Activated CD4-positive, alpha-beta T cell treated with anti-CD3 and anti-CD28 coated beads, Interleukin-2, Interleukin-6, amounts not matched to agents 100 ng/mL and 50 ng/mL, durations not matched to agents 16 hours and 8 hours (primary cell): Measurements from ENCODE around the gene LBX2.

Experiments
- DNase-seq: peaks from one replicate; pipeline ENCODE4 v3.0.0-alpha.2; 2020

Gene LBX2

DNA sequence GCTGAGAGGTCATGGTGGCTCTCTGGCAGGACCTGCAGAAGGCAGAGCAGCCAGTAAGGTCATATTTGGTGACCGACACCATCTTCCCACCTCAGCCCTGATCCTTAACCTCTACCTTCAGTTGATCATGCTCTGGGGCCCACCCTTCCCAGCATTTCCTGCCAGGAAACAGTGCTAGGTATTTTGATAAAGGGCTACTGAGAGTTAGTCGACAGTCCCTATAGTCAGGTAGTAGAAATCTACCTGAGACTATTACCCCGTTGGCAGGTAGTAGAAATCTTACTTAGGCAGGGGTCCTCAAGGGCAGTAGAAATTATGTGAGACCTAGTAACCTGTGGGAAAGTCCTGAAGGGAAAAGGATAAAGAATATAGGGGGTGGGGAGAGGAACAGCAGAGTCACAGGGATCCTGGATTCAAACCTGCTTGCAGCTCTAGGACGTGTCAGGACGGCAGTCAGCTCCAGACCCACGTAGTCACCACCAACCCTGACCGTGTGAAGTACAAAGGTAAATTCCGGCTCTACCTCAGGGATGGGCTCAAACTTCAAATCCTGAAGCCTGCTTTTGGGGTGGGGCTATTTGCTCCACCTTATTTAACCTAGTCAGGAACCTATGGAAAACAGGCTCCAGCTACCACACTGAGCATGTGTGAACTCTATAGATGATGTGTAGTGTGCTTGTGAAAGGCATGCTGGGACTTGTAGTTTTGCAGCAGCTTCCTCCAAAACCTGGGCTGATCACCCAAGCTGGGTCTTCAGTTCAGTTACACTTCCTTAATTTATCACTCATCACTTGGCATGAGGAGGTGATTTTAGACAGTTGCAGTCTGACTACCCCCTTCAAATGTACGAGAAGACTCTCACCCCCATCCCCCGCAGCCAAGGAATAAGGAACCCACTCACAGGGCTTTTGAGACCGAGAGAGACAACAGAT, 26.6 kb upstream of the LBX2 start, which contains the start of gene DQX1:
DQX1 (minus strand) TSS at position 515 of the 932 bp plus-strand sequence; CDS start at position 13, 502 bp downstream.
- DNase-seq, result peak; percentile 62

DNA sequence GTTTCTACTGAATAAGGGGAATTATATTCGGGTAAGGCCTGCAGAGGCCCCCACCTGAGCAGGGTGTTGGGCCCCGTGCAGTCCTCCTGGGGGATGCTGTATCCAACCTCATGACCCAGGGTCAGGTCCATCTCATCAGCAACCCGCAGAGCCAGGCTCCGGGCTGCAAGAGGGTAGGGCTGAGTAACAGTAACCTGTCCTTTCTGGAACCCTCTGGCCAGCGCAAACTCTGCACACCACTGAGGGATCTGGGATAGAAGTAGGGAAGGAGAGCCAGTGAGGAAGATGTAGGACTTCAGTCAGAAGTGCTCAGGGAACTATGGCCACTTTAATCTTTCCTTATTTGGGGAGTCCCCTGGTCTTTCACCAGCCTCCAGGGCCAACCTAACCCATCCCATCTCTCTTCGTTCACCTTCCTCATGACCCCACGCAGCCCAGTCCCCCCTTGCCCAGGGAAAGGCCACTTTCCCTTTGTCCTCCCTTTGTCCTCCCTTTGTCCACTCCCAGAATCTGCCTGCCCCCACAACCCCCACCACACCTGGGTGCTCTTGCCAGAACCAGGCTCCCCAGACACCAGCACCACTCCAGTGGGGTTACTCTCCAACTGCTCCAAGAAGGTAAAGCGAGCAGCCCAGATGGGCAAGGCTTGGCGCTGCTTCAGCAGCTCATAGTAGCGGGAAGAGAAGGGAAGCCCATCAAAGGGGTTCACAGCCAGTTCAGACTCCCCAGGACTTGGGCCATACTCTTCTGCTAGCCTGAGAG, 25.7 kb upstream of the LBX2 start:
- no peak for DNase-seq

DNA sequence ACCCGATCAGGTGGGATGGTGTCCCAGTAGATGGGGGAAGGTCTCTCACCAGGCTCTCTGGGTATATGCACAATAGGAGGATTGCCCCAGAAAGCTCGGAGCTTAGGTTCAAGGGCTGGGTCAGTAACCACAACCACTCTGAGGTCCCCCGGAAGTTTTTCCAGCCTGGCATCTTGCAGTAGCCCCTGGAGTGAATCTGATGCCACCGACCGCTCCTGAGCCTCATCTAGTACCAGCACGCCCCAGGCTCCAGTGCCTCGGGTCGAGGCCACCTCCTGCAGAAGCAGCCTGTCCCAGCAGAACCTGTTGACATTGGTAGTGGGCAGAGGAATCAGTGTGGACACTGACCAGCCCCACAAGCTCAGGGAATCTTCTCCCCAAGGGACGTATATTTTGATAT, 24.6 kb upstream of the LBX2 start:
- no peak for DNase-seq

DNA sequence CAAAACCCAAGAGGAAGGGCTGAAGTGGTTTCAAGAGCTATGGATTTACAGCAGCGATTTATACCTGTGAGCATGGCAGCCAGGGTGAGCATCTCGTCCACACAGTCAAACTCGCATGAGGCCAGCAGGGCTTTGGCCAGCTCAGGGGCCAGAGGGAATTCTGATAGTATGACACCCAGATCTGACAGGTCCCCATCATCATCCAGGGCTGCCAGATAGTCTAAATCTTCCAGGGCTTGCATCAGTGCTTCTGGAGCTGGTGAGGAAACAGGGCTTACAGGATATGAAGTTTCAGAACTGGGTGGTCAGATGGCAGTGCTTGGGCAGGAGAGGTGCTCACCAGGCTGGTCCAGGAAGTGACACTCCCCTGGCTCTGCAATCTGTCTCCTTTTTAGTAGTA, 23.1 kb upstream of the LBX2 start:
- DNase-seq, result no peak

DNA sequence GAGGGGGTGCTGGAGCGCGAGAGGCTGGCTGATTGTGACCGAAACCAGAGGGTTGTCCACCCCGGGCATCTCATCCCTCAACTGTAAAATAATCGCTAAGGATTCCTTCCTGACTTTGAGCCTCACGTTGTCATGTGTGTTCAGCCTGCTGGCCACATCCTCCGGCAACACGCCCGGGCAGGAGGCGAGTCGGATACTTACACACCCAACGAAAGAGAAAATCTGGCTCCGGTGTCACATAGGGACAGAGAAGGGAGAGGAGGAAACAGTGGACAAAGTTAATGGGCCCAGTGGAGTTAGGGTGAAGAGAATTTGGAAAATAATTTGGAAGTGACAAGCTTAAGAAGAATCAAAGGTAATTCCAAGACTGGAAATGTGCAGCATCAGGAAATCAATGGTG, 17.2 kb upstream of the LBX2 start:
- no peak for DNase-seq

DNA sequence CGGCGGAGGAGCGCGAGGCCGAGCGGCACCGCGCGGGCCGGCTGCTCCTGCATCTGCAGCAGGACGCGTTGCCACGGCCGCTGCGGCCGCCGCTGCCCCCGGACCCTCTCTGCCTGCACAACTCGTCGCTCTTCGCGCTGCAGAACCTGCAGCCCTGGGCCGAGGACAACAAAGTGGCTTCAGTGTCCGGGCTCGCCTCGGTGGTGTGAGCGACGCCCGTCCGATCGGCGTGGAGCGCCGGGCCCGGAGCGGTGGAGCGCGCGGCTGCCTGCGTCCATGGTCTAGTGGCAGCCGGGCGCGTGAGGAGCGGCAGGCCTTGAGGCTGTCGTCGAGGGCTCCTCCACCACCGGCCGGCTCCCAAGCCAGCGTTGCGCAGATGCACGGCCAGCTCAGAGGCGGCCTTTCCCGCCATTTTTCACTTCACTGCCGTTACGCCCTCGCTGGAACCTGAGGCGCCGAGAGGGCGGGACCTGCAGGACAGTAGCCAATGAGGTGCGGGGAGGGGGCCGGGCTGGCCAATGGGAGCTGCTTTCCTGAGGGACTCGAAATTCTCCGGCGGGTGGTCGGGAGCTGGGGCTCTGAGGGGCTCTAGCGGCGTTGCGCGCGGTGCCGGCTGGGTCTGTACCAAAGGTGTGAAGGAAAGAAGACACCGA, 16.7 kb upstream of the LBX2 start:
- peak; percentile 81 for DNase-seq

DNA sequence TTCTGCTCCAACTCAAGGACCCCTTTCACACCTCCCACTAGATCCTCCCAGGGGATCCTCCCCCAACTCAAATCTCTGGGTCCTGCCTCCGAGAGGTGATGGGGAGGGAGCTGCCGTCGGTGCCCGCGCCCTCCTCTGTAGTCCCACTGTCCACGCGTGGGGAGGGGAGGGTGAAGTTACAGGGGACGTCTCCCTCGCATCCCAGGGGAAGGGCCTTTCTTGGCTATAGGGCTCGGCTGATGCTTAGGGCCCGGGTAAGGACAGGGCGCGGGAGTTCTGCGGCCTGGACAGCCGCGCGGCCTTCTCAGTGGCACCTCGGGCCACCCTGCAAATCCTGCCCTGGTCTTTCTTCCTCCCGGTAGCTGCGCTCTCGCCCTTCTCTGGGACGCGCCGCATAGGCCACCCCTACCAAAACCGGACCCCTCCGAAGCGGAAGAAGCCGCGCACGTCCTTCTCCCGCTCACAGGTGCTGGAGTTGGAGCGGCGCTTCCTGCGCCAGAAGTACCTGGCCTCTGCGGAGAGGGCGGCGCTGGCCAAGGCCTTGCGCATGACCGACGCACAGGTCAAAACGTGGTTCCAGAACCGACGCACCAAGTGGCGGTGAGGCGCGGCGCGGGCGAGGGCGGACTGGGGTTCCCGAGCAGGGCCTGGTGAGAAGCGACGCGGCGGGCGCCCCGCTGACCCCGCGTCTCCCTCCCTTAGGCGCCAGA, 16.0 kb upstream of the LBX2 start:
- no peak for DNase-seq

DNA sequence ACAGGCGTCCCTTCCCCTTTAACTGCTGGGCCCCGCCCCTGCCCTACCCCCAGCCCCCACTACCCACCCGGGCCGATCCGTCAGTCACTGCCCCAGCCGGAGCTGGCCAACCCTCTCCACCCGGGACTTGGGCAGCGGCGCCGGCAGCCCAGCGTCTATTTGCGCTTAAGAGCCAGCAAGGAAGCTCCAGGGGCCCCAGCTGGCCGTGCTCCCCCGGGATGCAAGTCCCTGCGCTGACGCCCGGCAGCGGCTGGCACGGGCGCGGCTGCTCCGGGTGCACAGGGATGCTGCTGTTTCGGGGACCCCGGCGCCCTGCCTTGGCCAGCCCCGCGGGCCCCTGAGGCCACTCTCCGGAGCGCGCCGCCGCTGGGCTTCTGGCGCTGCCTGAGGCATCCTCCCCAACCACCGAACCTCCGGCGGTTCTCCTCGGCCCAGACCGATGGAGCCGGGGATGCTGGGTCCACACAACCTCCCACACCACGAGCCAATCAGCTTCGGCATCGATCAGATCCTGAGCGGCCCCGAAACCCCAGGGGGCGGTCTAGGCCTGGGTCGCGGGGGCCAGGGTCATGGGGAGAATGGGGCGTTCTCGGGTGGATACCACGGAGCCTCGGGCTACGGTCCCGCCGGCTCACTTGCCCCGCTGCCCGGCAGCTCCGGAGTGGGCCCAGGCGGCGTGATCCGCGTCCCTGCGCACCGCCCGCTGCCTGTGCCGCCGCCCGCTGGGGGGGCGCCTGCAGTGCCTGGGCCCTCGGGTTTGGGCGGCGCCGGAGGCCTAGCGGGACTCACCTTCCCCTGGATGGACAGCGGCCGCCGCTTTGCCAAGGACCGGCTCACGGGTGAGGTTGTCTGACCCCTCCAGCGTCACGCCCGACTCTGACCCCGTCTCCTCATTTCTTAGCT, 15.2 kb upstream of the LBX2 start, which contains the start of gene TLX2:
TLX2 (plus strand) TSS at position 83 of the 903 bp plus-strand sequence; CDS start at position 440, 357 bp downstream.
- DNase-seq, result no peak

DNA sequence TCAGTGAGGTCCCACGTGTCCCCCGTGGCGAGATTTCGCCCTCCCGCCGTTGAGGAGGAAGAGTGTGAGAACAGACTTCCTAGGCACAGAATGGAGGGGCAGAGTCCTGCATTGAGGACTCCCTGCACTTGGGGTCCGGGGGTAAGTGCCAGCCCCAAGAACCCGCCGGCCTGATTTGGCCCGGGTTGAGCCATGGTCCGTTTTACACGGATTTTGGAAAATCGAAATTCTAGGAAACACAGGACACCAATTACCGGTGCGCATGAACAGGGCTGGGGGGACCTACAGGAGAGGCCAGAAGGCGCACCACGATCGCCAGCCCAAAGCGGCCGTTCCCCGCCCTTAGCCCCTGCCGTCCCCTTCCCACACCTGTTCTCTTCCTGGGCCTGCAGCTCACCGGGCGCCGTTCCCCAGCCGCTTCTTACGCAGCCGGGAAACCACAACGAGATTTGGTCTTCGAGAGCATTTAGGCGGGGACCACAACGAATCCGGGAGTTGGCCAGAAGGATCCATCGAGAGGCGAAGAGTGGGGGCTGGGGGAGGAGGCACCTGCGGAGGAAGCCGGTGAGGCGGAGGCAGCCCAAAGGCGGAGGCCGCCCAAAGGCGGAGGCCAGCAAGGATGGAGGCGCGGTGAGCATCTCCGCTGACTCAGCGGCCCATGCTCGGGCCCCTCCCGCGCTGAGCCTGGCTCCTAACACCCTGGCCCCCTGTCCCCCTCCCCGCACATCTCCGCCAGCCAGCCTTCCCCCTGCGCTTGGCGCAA, 14.4 kb upstream of the LBX2 start:
- DNase-seq, result peak; percentile 43

DNA sequence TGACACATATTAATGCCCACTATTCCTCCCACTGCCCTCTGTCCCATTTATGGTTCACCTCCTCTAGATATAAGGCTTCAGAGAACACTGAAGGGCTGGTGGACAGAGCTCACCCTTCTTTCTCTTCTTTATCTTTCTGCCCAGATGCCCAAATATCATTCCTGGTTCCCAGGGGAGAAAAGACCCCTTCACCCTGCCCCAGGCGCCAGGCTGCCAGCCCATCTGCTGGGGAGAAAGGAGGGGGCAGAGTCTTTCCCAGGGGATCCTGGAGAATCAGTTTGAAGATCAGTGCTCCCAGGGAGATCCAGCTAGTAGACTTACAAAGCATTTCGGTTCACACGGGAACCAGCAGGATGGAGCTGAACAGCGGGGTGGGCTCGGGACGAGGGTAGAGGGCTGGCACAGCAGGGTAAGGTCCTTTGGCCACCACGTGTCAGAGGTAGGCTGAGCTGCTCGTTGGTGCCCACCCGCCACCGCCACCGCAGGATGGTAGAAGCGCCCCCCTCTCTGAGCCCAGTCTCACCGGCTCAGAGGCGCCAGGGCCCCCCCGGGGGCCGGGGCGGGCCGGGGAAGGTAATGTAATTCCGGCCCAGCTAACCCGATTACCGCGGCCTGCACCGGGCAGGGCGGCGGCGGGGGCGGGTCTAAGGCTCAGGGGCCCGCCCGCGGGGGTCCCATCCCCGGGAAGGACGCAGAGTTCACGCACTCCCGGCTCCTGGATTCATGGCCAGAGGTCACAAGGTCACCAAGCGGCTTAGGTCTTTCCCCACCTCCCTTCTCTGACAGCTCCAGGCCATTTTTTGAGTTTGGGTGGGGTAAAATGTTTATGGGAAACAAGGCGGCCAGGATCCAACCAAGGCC, 13.6 kb upstream of the LBX2 start:
- DNase-seq, result no peak

DNA sequence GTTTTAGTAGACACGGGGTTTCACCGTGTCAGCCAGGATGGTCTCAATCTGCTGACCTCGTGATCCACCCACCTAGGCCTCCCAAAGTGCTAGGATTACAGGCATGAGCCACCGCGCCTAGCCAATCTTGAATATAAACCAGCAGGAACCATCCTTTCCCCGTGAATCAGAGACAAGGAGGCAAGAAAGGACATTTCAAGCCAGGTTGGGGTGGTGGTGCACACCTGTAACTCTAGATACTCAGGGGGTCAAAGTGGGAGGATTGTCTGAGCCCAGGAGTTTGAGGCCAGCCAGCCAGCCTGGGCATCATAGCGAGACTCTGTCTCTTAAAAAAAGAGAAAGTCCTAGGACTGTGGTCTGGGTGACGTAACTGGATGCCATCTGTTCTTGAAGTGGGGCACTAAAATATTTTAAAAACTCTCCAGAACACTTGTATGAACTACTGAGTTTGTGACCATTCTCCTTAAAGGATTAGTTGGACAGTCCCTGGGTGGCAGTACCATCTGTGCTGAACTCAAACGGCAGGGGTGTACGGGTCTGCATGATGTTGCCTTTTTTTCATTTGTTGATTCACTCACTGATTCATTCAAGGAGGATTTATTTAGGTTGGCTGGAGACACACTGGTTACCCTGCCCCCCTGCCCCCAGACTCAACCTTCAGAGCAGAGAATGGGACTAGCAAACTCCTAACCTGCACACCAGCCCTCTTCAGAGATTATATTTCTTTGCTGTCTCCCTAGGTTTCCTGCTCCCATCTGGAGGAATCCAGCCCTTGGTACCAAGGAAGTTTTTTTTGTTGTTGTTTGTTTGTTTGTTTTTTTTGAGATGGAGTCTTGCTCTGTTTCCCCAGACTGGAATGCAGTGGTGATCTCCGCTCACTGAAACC, 11.9 kb upstream of the LBX2 start:
- DNase-seq, result no peak

DNA sequence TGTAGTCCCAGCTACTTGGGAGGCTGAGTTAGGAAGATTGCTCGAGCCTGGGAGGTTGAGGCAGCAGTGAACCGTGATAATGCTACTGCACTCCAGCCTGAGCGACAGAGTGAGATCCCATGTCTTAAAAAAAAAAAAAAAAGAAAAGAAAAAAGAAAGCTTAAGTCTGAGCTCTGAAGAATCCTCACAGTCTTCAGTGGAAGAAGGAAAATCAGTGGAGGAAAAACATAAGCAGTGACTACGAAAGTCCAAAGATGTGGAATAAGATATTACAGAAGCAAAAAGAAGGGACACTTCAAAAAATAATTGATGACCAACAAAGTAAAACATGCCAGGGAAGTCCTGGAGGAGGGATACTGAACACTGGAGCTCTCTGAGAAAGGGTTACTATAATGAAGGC, 10.9 kb upstream of the LBX2 start:
- DNase-seq, result no peak

DNA sequence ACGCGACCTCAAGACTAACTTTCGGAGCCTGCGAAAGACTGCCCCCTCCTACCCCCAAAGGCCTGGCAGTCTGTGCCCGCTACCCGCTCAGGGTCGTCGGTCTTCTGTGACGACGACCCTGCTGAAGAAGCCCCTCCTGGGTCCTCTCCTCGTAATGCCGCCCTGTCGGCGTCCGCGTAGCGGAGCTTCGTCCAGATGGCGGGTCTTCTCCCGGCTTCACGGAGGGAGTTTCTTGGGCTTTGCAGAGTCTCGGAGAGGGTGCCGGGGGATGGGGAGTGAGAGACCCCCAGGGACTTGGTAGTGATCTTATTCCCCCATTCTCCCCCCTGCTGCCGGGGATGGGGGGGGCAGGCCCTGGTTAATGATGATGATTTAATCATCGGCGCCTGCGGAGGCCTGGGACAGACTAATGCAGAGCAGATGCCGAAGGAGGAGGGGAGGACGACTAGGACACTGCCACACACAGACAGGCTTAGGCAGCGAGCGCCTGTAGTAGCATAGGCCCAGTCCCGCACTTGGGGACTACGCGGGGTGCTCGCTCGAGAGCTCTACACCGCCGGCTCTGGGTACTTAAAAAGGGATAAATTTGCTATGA, 8.6 kb upstream of the LBX2 start:
- DNase-seq, result no peak

DNA sequence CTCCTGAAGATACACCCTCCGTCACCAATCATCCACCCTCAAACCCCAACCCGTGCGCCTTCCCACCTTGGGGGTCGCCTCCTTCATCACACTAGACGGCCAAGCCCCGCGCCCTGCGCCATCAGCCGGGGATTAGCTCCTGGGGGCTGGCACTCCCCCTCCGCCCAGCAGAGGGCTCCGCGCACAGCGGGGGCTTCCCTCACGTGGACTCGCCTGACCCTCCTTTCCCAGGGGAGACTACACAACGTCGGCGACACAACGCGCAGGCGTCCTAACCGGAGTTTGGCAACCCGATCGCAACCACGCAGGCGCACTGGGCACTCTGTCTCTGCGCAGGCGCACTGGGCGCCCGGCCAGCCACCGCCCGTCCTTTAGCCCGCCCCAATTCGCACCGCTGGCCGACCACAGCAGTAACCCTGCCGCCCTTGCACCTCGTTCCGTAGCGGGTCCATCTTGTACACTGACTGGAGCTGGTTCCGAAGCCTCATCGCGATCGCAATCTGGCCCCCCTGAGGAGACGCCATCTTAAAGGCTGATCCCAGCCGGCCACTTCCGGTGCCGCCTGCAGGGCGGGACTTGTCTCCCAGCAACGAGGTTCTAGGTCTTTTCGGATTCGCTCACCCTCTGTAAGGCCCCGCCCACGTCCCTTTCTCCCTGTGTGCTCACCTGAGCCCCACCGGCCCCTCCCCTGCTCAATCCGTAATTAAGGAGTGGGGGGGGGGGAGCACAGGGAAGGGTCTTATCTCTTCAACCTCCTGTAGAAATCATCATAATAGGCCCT, 7.9 kb upstream of the LBX2 start, which contains the start of gene PCGF1:
PCGF1 (minus strand) TSS at position 551 of the 781 bp plus-strand sequence; CDS start at position 524, 27 bp downstream.
- DNase-seq, result peak; percentile 98

DNA sequence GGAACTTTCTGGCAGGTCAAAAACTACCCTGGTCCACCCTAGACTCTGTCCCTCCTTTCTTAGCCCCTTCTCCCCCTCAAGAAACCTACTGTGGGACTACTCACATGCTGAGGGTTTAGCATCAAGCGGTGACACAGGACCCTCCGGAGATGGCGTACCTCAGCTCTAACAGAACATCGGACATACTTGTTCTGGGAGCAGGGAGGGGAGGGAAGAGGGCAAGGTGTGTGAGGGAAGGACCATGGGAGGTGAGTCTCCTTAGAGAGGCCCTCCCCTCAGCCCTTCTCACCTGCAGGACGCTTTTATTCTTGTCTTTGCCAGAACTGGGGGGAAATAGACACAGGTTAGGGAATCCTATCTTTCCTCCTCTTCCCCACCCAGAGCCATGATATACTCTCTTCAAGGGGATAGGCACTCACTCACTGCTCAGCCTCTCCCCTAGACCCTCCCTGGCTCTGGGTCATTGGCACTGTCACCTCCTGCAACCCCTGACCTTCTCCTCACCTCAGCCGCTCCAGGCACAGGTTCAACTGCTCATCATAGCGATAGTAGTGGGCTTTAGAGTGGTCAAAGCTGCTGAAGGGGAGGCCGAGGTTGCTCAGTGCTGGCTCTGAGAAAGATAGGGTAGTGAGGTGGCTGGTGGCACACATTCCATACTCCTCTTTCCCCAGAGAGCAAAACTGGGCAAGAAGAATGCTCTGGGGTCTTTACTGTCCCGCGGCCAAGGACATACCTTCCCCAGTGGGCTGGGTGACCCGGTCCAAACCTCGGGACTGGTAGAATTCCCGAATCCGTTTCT, 6.2 kb upstream of the LBX2 start:
- DNase-seq, result no peak

DNA sequence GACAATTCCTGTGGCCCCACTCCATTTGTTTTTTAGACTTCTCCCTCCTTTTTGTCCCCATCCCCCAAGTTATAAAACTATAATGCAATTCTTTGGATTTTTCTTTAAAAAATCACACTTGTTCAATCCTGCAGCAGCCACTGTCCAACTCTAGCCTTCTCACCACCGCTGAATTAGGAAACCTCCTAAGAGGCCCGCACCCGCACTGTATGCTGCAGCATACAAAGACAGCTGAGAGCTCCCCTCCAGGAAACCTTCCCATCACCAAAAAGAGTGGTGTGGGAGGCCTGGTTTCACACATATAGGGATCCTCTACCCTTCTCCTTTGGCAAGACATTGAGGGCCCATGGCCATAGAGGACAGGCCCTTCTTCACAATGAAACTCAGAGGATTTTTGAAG, 5.2 kb upstream of the LBX2 start:
- no peak for DNase-seq
